H9 (cell line): Measurements from ENCODE around the gene CSNK1A1. TPM values are rescaled to one million over a fixed set of nuclear protein-coding genes. Genes with fewer than 3 reads are reported as not detected.

Source experiments
- DNase-seq: peaks from one replicate; pipeline ENCODE4 v3.0.0-alpha.2; 2017
- H2AFZ ChIP-seq: one replicate; pipeline ENCODE4 v1.6.1; 2013; ENCODE audit warnings: mild to moderate bottlenecking, low read length, control low read depth, moderate library complexity
- H2AK5ac ChIP-seq: 2 replicates; pipeline ENCODE4 v1.6.1; 2013; ENCODE audit warnings: low read length, control low read depth, mixed read lengths; ENCODE audit not compliant: insufficient read length
- H2BK120ac ChIP-seq: one replicate; pipeline ENCODE4 v1.6.1; 2013; ENCODE audit warnings: low read depth, mild to moderate bottlenecking, low read length, control low read depth, inconsistent platforms; ENCODE audit not compliant: poor library complexity, severe bottlenecking
- H2BK12ac ChIP-seq: 2 replicates; pipeline ENCODE4 v1.6.1; 2013; ENCODE audit warnings: low read length, control low read depth, mixed read lengths, low read depth; ENCODE audit not compliant: insufficient read length
- H2BK15ac ChIP-seq: 2 replicates; pipeline ENCODE4 v1.6.1; 2013; ENCODE audit warnings: low read depth, low read length, control low read depth
- H2BK20ac ChIP-seq: one replicate; pipeline ENCODE4 v1.6.1; 2013; ENCODE audit warnings: low read depth, mild to moderate bottlenecking, low read length, control low read depth, inconsistent platforms; ENCODE audit not compliant: poor library complexity, severe bottlenecking
- H2BK5ac ChIP-seq: 2 replicates; pipeline ENCODE4 v1.6.1; 2013; ENCODE audit warnings: low read length, control low read depth, mixed read lengths; ENCODE audit not compliant: insufficient read length
- H3K14ac ChIP-seq: 2 replicates; pipeline ENCODE4 v1.6.1; 2013; ENCODE audit warnings: low read length, control low read depth; ENCODE audit not compliant: insufficient read depth
- H3K18ac ChIP-seq: 2 replicates; pipeline ENCODE4 v1.6.1; 2013; ENCODE audit warnings: low read depth, mild to moderate bottlenecking, mixed read lengths, low read length, control low read depth; ENCODE audit not compliant: insufficient read length
- H3K23ac ChIP-seq: 2 replicates; pipeline ENCODE4 v1.6.1; 2013; ENCODE audit warnings: low read length, control low read depth, mixed read lengths, low read depth; ENCODE audit not compliant: insufficient read length
- H3K23me2 ChIP-seq: 2 replicates; pipeline ENCODE4 v1.6.1; 2013; ENCODE audit warnings: low read depth, mild to moderate bottlenecking, mixed read lengths, low read length, control low read depth; ENCODE audit not compliant: insufficient read length, poor library complexity, severe bottlenecking
- H3K27ac ChIP-seq: 2 replicates; pipeline ENCODE4 v1.5.1; 2013; ENCODE audit warnings: low read length, control low read depth, mixed read lengths, low read depth; ENCODE audit not compliant: insufficient read length
- H3K27me3 ChIP-seq: 2 replicates; pipeline ENCODE4 v1.6.1; 2013; ENCODE audit warnings: low read length, control low read depth, inconsistent platforms; ENCODE audit not compliant: insufficient read depth
- H3K4ac ChIP-seq: 2 replicates; pipeline ENCODE4 v1.6.1; 2013; ENCODE audit warnings: low read depth, mild to moderate bottlenecking, control low read depth, inconsistent platforms, low read length, moderate library complexity
- H3K4me1 ChIP-seq: 2 replicates; pipeline ENCODE4 v1.6.1; 2013; ENCODE audit warnings: low read length, control low read depth, inconsistent platforms; ENCODE audit not compliant: insufficient read depth
- H3K4me2 ChIP-seq: 2 replicates; pipeline ENCODE4 v1.6.1; 2013; ENCODE audit warnings: low read length, control low read depth, mixed read lengths; ENCODE audit not compliant: insufficient read length, insufficient read depth
- H3K56ac ChIP-seq: 2 replicates; pipeline ENCODE4 v1.6.1; 2013; ENCODE audit warnings: low read depth, mild to moderate bottlenecking, mixed read lengths, low read length, control low read depth; ENCODE audit not compliant: insufficient read length
- H3K79me1 ChIP-seq: 2 replicates; pipeline ENCODE4 v1.6.1; 2013; ENCODE audit warnings: low read depth, mild to moderate bottlenecking, moderate library complexity, low read length, control low read depth, inconsistent platforms; ENCODE audit not compliant: insufficient read depth, poor library complexity, severe bottlenecking
- H3K79me2 ChIP-seq: 2 replicates; pipeline ENCODE4 v1.6.1; 2013; ENCODE audit warnings: low read length, control low read depth, inconsistent platforms; ENCODE audit not compliant: insufficient read depth
- H3K9ac ChIP-seq: 2 replicates; pipeline ENCODE4 v1.6.1; 2013; ENCODE audit warnings: low read length, control low read depth, mixed read lengths; ENCODE audit not compliant: insufficient read length; ENCODE audit errors: extremely low read depth
- H3K9me3 ChIP-seq: one replicate; pipeline ENCODE4 v1.6.1; 2013; ENCODE audit warnings: low read depth, low read length, inconsistent platforms; ENCODE audit not compliant: control insufficient read depth
- H3T11ph ChIP-seq: one replicate; pipeline ENCODE4 v1.6.1; 2013; ENCODE audit warnings: mild to moderate bottlenecking, low read length, control low read depth, inconsistent platforms
- H4K20me1 ChIP-seq: one replicate; pipeline ENCODE4 v1.6.1; 2013; ENCODE audit not compliant: control insufficient read depth, insufficient read length, insufficient read depth
- H4K5ac ChIP-seq: 2 replicates; pipeline ENCODE4 v1.6.1; 2013; ENCODE audit warnings: low read depth, mild to moderate bottlenecking, mixed read lengths, low read length, control low read depth; ENCODE audit not compliant: insufficient read length
- H4K8ac ChIP-seq: replicated peaks from 2 replicates; pipeline ENCODE4 v1.6.1; 2013; ENCODE audit warnings: low read length, control low read depth, mixed read lengths, low read depth; ENCODE audit not compliant: insufficient read length
- H4K91ac ChIP-seq: 2 replicates; pipeline ENCODE4 v1.6.1; 2013; ENCODE audit warnings: low read depth, mild to moderate bottlenecking, moderate library complexity, mixed read lengths, low read length, control low read depth; ENCODE audit not compliant: insufficient read length
- H3K27ac Mint-ChIP-seq, 3 experiments: 2 replicates in 2 of 3; 3 replicates in 1 of 3; pipeline ENCODE4 v1.8.0; 2020 to 2021; ENCODE audit warnings: mixed read lengths in 3 of 3, mild to moderate bottlenecking in 1 of 3, moderate library complexity in 1 of 3
- H3K27me3 Mint-ChIP-seq: 2 replicates; pipeline ENCODE4 v1.8.0; 2021; ENCODE audit warnings: low read depth, mild to moderate bottlenecking, moderate library complexity, mixed read lengths
- H3K36me3 Mint-ChIP-seq, 3 experiments: 2 replicates in 2 of 3; 3 replicates in 1 of 3; pipeline ENCODE4 v1.8.0; 2020 to 2021; ENCODE audit warnings: low read depth in 3 of 3, mixed read lengths in 3 of 3; ENCODE audit not compliant: insufficient read depth in 1 of 3
- H3K4me1 Mint-ChIP-seq, 2 experiments: 2 replicates each; pipeline ENCODE4 v1.8.0; 2020; ENCODE audit warnings: mixed read lengths in 2 of 2
- H3K4me3 Mint-ChIP-seq, 2 experiments: 2 replicates in 1 of 2; 3 replicates in 1 of 2; pipeline ENCODE4 v1.8.0; 2020 to 2021; ENCODE audit warnings: mild to moderate bottlenecking in 2 of 2, mixed read lengths in 2 of 2, moderate library complexity in 1 of 2
- H3K9me3 Mint-ChIP-seq, 2 experiments: 2 replicates in 1 of 2; 3 replicates in 1 of 2; pipeline ENCODE4 v1.8.0; 2020; ENCODE audit warnings: mild to moderate bottlenecking in 2 of 2, mixed read lengths in 2 of 2, moderate library complexity in 1 of 2
- total RNA-seq: library from RNA; stranded (reverse); gene quantifications from 2 replicates; pipeline ENCODE4 v1.2.1, GENCODE V29; 2021
- TF ChIP-seq, protein P1 (sequence below): fragments of 200-600 bp; sonication (generic); conservative IDR thresholded peaks from 3 replicates; pipeline ENCODE4 v1.8.0; 2021; ENCODE audit warnings: antibody characterized with exemption, mild to moderate bottlenecking

CSNK1A1 gene
- total RNA-seq, 1 experiment from 2014 or later: 310 TPM

DNA sequence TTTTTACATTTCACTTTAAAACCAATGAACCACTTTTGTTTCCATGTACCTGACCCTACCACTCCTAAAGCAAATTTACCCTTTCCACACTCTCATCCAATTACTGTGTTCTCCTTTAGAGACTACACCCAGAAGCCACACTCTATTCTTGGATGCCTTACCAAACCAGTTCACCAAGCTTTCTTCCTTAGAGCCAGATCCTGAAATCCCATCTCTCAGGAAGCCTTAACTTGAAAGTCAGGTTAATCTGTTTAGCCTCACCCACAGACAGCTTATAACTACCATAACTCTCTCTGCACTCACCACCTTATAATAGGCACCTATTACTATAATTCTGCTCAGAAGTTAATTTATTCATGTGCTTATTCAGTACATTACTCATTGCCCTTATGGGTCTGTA, 4.3 kb downstream of the CSNK1A1 start:
- Histone ChIP-seq H2AFZ (no peak overlapping the region), H3K4me2 (no peak overlapping the region), H2AK5ac (no peak overlapping the region), H3K4ac (no peak overlapping the region), H2BK12ac (no peak overlapping the region), H3K79me1 (peaks cover 3% of the 10 kb centered on the region), H3K27ac (no peak overlapping the region), H3K18ac (no peak overlapping the region), H3K14ac (no peak overlapping the region), H3K4me1 (no peaks in the 10 kb centered on the region; the same call in 1 of the 2 replicates), H4K91ac (no peak overlapping the region), H4K20me1 (no peaks in the 10 kb centered on the region), H3K79me2 (peaks cover 80% of the 10 kb centered on the region), H4K5ac (no peak overlapping the region), H3K9me3 (no peaks in the 10 kb centered on the region), H3K23me2 (peaks cover 15% of the 10 kb centered on the region), H3K9ac (no peak overlapping the region), H3K27me3 (no peaks in the 10 kb centered on the region), H2BK20ac (no peak overlapping the region), H2BK15ac (no peak overlapping the region), H2BK120ac (no peak overlapping the region), H3K23ac (no peak overlapping the region), H2BK5ac (no peak overlapping the region), H3K56ac (no peak overlapping the region), H4K8ac (no peak overlapping the region), H3T11ph (no peak overlapping the region)
- H3K27ac Mint-ChIP-seq: peak overlapping the region; percentile 62 to 93 (median 75); a peak in 5 of 7 replicates
- TF ChIP-seq, protein P1, sequence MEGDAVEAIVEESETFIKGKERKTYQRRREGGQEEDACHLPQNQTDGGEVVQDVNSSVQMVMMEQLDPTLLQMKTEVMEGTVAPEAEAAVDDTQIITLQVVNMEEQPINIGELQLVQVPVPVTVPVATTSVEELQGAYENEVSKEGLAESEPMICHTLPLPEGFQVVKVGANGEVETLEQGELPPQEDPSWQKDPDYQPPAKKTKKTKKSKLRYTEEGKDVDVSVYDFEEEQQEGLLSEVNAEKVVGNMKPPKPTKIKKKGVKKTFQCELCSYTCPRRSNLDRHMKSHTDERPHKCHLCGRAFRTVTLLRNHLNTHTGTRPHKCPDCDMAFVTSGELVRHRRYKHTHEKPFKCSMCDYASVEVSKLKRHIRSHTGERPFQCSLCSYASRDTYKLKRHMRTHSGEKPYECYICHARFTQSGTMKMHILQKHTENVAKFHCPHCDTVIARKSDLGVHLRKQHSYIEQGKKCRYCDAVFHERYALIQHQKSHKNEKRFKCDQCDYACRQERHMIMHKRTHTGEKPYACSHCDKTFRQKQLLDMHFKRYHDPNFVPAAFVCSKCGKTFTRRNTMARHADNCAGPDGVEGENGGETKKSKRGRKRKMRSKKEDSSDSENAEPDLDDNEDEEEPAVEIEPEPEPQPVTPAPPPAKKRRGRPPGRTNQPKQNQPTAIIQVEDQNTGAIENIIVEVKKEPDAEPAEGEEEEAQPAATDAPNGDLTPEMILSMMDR: no peak
- no peaks in the 10 kb centered on the region for H3K27me3 Mint-ChIP-seq
- H3K4me1 Mint-ChIP-seq: peaks cover 44 to 55% of the 10 kb centered on the region in 2 experiments
- H3K36me3 Mint-ChIP-seq: peaks cover 57 to 78% (median 71%) of the 10 kb centered on the region in 3 experiments
- H3K4me3 Mint-ChIP-seq: peak overlapping the region; percentile 2 to 28; a peak in 4 of 5 replicates
- no peak for DNase-seq
- peaks cover 0 to 2% of the 10 kb centered on the region in 2 experiments; a peak in 1 of 5 replicates for H3K9me3 Mint-ChIP-seq
